ENCODE measurements around the gene BTN3A1.
A peak's percentile ranks its signal among the peaks of the same experiment; 100 is the strongest.

GRCh38 chr6:26401987-26402658 is at the start of gene BTN3A1:
- TF ChIP-seq CTCF (IDR thresholded peaks at IDR 0.05; ENCODE audit: control extremely low read depth in 1 of 3, insufficient read depth in 1 of 3, low read depth in 1 of 3, low read length in 3 of 3) = no peak
- TF ChIP-seq JUN (IDR thresholded peaks at IDR 0.05; ENCODE audit: low read depth, low read length) = no peak
- no peak for TF ChIP-seq RAD21 (IDR thresholded peaks at IDR 0.05 in 1 of 2, conservative IDR thresholded peaks at IDR 0.05 in 1 of 2; ENCODE audit: low read depth in 2 of 2, low read length in 2 of 2)
- no peak for TF ChIP-seq SIRT6 (IDR thresholded peaks at IDR 0.05; ENCODE audit: low read length)
- TF ChIP-seq JUND (IDR thresholded peaks at IDR 0.05; ENCODE audit: low read length) = no peak
- no peak for TF ChIP-seq POLR2A (IDR thresholded peaks at IDR 0.05; ENCODE audit: control extremely low read depth in 1 of 2, low read depth in 2 of 2, low read length in 2 of 2)
- no peak for TF ChIP-seq SUZ12 (IDR thresholded peaks at IDR 0.05; ENCODE audit: low read length)
- TF ChIP-seq CREB1 (IDR thresholded peaks at IDR 0.05) = peak; percentile 91
- no peak for TF ChIP-seq SIN3A (conservative IDR thresholded peaks at IDR 0.05 in 1 of 2, IDR thresholded peaks at IDR 0.05 in 1 of 2; ENCODE audit: low read depth in 1 of 2, low read length in 2 of 2)
- no peak for TF ChIP-seq EP300 (IDR thresholded peaks at IDR 0.05; ENCODE audit: borderline replicate concordance in 1 of 2, low read depth in 2 of 2, low read length in 2 of 2)
- TF ChIP-seq ASH2L (IDR thresholded peaks at IDR 0.05; ENCODE audit: low read length) = no peak
- no peak for TF ChIP-seq PHF8 (conservative IDR thresholded peaks at IDR 0.05; ENCODE audit: low read depth, low read length)
- no peak for TF ChIP-seq ATF3 (IDR thresholded peaks at IDR 0.05; ENCODE audit: insufficient read depth, low read depth, low read length)
- TF ChIP-seq KDM1A (IDR thresholded peaks at IDR 0.05; ENCODE audit: borderline replicate concordance, low read length) = peak; percentile 38; the same call in 1 of the 2 replicates

All from H1 (cell line).